NB4 (cell line): ENCODE data around the gene TFEB.
A peak's percentile ranks its signal among the peaks of the same experiment; 100 is the strongest.

Source experiments
- DNase-seq: peaks from one replicate; pipeline ENCODE4 v3.0.0; 2010; ENCODE audit warnings: low read depth
- H3K4me3 ChIP-seq: one replicate; pipeline ENCODE4 v1.5.1; 2011; ENCODE audit warnings: mild to moderate bottlenecking, low read depth, low read length, moderate library complexity
- MYC ChIP-seq: IDR thresholded peaks from 2 replicates; pipeline ENCODE4 v1.6.1; 2011; ENCODE audit warnings: low read depth, low read length
- POLR2A ChIP-seq: IDR thresholded peaks from 2 replicates; pipeline ENCODE4 v1.6.1; 2011; ENCODE audit warnings: mild to moderate bottlenecking; ENCODE audit not compliant: insufficient read length; ENCODE audit errors: extremely low read depth
- TF ChIP-seq, protein P1 (sequence below): IDR thresholded peaks from one replicate; pipeline ENCODE4 v1.5.1; 2012; ENCODE audit warnings: low read depth, low read length
- TF ChIP-seq, protein P2 (sequence below): IDR thresholded peaks from 2 replicates; pipeline ENCODE4 v1.6.1; 2011; ENCODE audit warnings: low read depth, low read length

The TFEB gene

DNA sequence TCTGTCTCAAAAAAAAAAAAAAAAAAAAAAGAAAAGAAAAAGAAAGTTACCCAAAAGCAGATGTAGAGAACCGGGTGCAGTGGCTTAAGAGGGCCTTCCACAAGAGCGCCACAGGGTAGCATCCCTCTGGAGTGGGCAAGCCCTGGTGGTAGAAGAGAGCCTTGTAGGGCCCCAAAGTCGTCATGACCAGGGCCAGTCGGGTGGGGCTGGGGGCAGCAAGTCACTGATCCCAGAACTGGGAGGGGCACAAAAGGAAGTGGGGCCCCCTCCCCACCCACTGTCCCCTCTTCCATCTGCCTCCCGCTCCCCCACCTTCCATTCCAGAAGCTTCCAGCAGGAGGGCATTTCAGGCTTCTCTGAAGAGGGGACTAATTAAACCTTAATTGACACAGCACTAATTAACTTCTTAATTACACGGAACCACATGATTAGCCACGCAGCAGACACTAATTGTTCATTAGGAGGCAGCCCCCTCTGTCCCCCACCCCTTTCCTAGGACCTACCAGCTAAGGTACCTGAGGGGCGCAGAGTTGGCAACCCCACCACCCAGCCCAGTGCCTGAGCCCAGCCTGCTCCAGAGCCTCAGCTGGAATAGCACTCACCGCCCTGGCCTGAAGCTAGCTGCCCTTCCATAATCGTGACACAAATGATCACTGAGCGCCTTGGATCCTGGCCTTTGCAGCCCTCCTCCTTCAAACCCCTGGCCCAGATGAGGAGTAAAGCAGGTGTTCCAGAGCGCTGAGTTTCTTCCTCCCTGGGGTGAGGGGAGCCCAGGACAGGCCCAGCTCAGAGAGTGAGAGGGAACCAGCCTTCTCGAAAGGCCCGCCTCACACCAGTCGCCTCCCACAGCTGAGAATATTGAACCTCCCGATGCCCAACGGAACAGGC, 62.3 kb downstream of the TFEB start:
- no peak overlapping the region for H3K4me3 ChIP-seq
- peak; percentile 35 for DNase-seq

DNA sequence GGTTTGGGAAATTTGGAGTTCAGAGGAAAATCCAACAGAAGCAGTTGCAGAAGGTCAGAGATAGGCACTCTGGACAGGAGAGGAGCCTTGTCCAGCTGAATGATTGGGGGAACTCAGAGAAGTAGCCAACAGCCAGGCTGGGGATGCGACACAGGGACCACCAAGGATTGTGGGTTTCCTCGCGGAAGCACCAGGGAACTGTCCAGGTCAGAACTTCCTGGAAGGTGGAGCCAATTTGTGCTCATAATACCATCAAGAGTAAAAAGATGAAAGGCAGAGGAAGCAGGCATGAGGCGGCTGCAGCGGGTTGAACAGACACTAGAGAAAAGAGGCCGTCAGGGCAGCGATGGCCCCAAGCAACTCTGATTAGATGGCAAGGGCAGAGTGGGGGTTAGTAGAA, 63.4 kb downstream of the TFEB start:
- no peak for DNase-seq
- TF ChIP-seq, protein P1, sequence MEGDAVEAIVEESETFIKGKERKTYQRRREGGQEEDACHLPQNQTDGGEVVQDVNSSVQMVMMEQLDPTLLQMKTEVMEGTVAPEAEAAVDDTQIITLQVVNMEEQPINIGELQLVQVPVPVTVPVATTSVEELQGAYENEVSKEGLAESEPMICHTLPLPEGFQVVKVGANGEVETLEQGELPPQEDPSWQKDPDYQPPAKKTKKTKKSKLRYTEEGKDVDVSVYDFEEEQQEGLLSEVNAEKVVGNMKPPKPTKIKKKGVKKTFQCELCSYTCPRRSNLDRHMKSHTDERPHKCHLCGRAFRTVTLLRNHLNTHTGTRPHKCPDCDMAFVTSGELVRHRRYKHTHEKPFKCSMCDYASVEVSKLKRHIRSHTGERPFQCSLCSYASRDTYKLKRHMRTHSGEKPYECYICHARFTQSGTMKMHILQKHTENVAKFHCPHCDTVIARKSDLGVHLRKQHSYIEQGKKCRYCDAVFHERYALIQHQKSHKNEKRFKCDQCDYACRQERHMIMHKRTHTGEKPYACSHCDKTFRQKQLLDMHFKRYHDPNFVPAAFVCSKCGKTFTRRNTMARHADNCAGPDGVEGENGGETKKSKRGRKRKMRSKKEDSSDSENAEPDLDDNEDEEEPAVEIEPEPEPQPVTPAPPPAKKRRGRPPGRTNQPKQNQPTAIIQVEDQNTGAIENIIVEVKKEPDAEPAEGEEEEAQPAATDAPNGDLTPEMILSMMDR: no peak
- TF ChIP-seq POLR2A: no peak
- TF ChIP-seq MYC: no peak
- TF ChIP-seq, protein P2, sequence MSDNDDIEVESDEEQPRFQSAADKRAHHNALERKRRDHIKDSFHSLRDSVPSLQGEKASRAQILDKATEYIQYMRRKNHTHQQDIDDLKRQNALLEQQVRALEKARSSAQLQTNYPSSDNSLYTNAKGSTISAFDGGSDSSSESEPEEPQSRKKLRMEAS: no peak
- H3K4me3 ChIP-seq: no peak overlapping the region

More for the DNA sequence above, 62.3 kb downstream of the TFEB start:
- TF ChIP-seq MYC (no peak), POLR2A (no peak)
- TF ChIP-seq, protein P1: no peak
- TF ChIP-seq, protein P2: no peak

DNA sequence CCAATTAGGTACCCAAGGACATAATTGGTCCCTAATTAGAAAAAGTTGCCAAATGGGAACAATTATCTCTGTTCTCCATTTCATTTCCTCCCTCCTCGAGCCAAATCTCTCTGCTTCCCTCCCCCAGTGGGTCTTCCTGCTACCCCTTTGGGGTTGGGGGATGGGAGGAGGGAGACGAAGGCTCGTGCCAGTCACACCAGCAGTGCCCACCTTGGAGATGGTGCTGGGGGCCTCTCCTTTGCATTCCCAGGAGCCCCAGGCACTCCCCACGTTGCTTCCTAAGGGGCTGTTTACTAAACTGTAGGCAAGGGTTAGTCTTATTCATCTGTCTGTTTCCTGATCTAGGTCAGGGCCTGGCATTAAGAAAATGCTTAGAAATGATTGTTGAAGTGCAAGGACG, 64.0 kb downstream of the TFEB start:
- H3K4me3 ChIP-seq: no peak overlapping the region
- TF ChIP-seq, protein P1: no peak
- TF ChIP-seq POLR2A (no peak), MYC (no peak)
- TF ChIP-seq, protein P2: no peak
- no peak for DNase-seq

DNA sequence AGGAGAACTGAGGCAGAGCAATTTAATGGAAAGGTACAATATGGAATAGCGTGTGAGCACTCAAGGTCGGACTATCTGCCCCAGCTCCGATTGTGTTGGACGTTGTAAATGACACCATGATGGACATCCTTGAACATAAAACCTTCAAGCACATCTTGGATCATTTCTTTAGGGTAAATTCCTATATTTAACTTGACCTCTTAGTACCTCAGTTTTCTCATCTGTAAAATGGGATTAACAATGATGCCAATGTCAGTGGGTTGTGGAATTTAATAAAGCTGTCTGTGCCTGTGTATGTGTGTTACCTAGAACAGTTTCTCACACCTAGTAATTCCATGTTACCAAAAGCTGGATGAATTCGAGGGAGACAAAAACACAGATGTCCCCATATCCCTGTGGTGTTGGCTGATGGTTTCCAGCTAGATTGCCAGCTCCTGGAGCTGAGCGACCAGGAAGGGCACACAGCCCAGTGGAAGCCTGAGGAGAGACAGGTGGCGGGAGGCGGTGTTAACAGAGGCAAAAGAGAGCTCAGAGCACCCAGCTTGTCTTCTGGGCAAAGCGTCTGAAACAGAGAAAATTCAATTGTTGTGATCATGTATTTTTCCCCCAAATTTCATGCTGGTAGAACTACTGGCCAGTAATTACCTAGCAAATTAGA, 64.6 kb downstream of the TFEB start:
- H3K4me3 ChIP-seq: no peak overlapping the region
- TF ChIP-seq MYC (no peak), POLR2A (no peak)
- TF ChIP-seq, protein P1: no peak
- TF ChIP-seq, protein P2: no peak
- DNase-seq: no peak

DNA sequence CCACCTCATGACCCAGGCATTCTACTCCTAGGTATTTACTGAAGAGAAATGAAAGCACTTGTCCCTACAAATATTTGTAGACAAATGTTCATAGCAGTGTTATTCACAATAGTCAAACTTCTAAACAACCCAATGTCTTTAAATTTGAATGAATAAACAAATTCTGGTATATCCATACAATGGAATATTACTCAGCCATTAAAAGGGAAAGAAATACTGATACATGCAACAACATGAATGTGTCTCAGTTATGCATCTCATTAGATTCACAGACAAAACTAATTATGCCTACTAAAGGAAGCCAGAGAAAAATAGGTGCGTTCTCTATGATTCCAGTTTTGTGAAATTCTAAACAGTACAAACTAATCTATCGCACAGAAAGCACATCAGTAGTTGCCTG, 66.4 kb downstream of the TFEB start:
- no peak for TF ChIP-seq MYC
- no peak for TF ChIP-seq POLR2A
- TF ChIP-seq, protein P1: no peak
- TF ChIP-seq, protein P2: no peak
- no peak overlapping the region for H3K4me3 ChIP-seq
- no peak for DNase-seq
